Stimulated activated naive CD8-positive, alpha-beta T cell treated with anti-CD3 and anti-CD28 coated beads, Interleukin-15, amount 100 ng/mL, for 72 hours (primary cell): Measurements from ENCODE around the gene TWSG1.
"Not testable (repeated sequence)": the region's sequence is repeated elsewhere in the genome, so short reads cannot be mapped to it uniquely, and the experiment has no call there.

Experiments
- ATAC-seq: fragments of 150-1000 bp; cut with Tn5 transposase; 2 replicates; pipeline ENCODE4 v1.10.0; 2021; ENCODE audit warnings: mild to moderate bottlenecking, moderate library complexity
- DNase-seq, 2 donors: peaks; one replicate each; pipeline ENCODE4 v3.0.0; 2021 to 2022
- H3K27ac Mint-ChIP-seq, 2 donors: one replicate each; pipeline ENCODE4 v1.8.0; 2022; ENCODE audit warnings: mild to moderate bottlenecking in 2 of 2, mixed read lengths in 2 of 2, moderate library complexity in 2 of 2
- H3K27me3 Mint-ChIP-seq: one replicate; pipeline ENCODE4 v1.8.0; 2022; ENCODE audit warnings: mixed read lengths
- H3K4me1 Mint-ChIP-seq: one replicate; pipeline ENCODE4 v1.8.0; 2022; ENCODE audit warnings: mild to moderate bottlenecking, mixed read lengths
- H3K4me3 Mint-ChIP-seq, 2 donors: one replicate each; pipeline ENCODE4 v1.8.0; 2022; ENCODE audit warnings: mild to moderate bottlenecking in 2 of 2, mixed read lengths in 2 of 2, moderate library complexity in 1 of 2
- H3K9me3 Mint-ChIP-seq, 2 donors: one replicate each; pipeline ENCODE4 v1.8.0; 2022; ENCODE audit warnings: mixed read lengths in 2 of 2

Gene TWSG1

GRCh38 chr18:9437672-9438071, 103.1 kb downstream of the TWSG1 start:
- no peak for ATAC-seq
- no peak for DNase-seq
- H3K9me3 Mint-ChIP-seq: no peaks in the 10 kb centered on the region
- no peak overlapping the region for H3K4me3 Mint-ChIP-seq
- no peak overlapping the region for H3K27ac Mint-ChIP-seq
- peaks cover 16% of the 10 kb centered on the region for H3K4me1 Mint-ChIP-seq
- H3K27me3 Mint-ChIP-seq: no peaks in the 10 kb centered on the region

- ATAC-seq (no peak), DNase-seq (no peak)
- Mint-ChIP-seq H3K9me3 (no peaks in the 10 kb centered on the region), H3K27ac (no peak overlapping the region), H3K27me3 (no peaks in the 10 kb centered on the region), H3K4me3 (no peak overlapping the region), H3K4me1 (no peaks in the 10 kb centered on the region)
Measured at GRCh38 chr18:9441061-9441460, 106.5 kb downstream of the TWSG1 start.

GRCh38 chr18:9444549-9444948, 110.0 kb downstream of the TWSG1 start:
- ATAC-seq (no peak), DNase-seq (no peak)
- peaks cover 10 to 18% of the 10 kb centered on the region in 2 donors for H3K9me3 Mint-ChIP-seq
- H3K4me1 Mint-ChIP-seq: no peaks in the 10 kb centered on the region
- H3K4me3 Mint-ChIP-seq: no peak overlapping the region
- H3K27me3 Mint-ChIP-seq: peaks cover 14% of the 10 kb centered on the region
- H3K27ac Mint-ChIP-seq: no peak overlapping the region

GRCh38 chr18:9446839-9447238, 112.3 kb downstream of the TWSG1 start:
- peaks cover 22% of the 10 kb centered on the region for H3K27me3 Mint-ChIP-seq
- H3K27ac Mint-ChIP-seq: no peak overlapping the region
- H3K9me3 Mint-ChIP-seq: peaks cover 10 to 18% of the 10 kb centered on the region in 2 donors
- no peaks in the 10 kb centered on the region for H3K4me1 Mint-ChIP-seq
- H3K4me3 Mint-ChIP-seq: no peak overlapping the region
- ATAC-seq: no peak
- DNase-seq: no peak

GRCh38 chr18:9447334-9447733, 112.8 kb downstream of the TWSG1 start:
- Mint-ChIP-seq H3K27ac (no peak overlapping the region), H3K9me3 (peaks cover 10 to 18% of the 10 kb centered on the region in 2 donors), H3K4me1 (no peaks in the 10 kb centered on the region), H3K4me3 (no peak overlapping the region), H3K27me3 (peaks cover 22% of the 10 kb centered on the region)
- DNase-seq: no peak
- no peak for ATAC-seq

- H3K9me3 Mint-ChIP-seq: peaks cover 10 to 18% of the 10 kb centered on the region in 2 donors
- no peaks in the 10 kb centered on the region for H3K4me1 Mint-ChIP-seq
- ATAC-seq (no peak), DNase-seq (no peak)
- no peak overlapping the region for H3K27ac Mint-ChIP-seq
- H3K27me3 Mint-ChIP-seq: peaks cover 22% of the 10 kb centered on the region
- no peak overlapping the region for H3K4me3 Mint-ChIP-seq
Measured at GRCh38 chr18:9449600-9450414, 115.2 kb downstream of the TWSG1 start.

- H3K27ac Mint-ChIP-seq: peak overlapping the region in 1 of 2 donors; percentile 44
- peaks cover 14 to 22% of the 10 kb centered on the region in 2 donors for H3K9me3 Mint-ChIP-seq
- not testable (repeated sequence) for DNase-seq, ATAC-seq, H3K4me1 Mint-ChIP-seq, H3K4me3 Mint-ChIP-seq
- H3K27me3 Mint-ChIP-seq: peaks cover 22% of the 10 kb centered on the region
Measured at GRCh38 chr18:9450920-9451319, 116.3 kb downstream of the TWSG1 start.
